GM12874 (cell line): ENCODE data around the gene LIMCH1.

Experiments
- CTCF ChIP-seq: IDR thresholded peaks from 2 replicates; pipeline ENCODE4 v1.5.1; 2011; ENCODE audit warnings: low read depth, mild to moderate bottlenecking, control low read depth, low read length, moderate library complexity; ENCODE audit not compliant: insufficient read depth

The LIMCH1 gene

GRCh38 chr4:41517747-41518146 lies 20.2 kb upstream of the LIMCH1 start:
- no peak for TF ChIP-seq CTCF

GRCh38 chr4:41524425-41524824 lies 13.5 kb upstream of the LIMCH1 start:
- no peak for TF ChIP-seq CTCF

- TF ChIP-seq CTCF: no peak
Measured at GRCh38 chr4:41525129-41525528, 12.8 kb upstream of the LIMCH1 start.

- TF ChIP-seq CTCF: no peak
Measured at GRCh38 chr4:41526628-41527027, 11.3 kb upstream of the LIMCH1 start.

GRCh38 chr4:41528512-41529205 lies 9.3 kb upstream of the LIMCH1 start:
- no peak for TF ChIP-seq CTCF

- TF ChIP-seq CTCF: no peak
Measured at GRCh38 chr4:41530741-41531140, 7.2 kb upstream of the LIMCH1 start.

GRCh38 chr4:41532336-41532735 lies 5.6 kb upstream of the LIMCH1 start:
- TF ChIP-seq CTCF: no peak
